ENCODE data around the gene SYNE2. TPM values are rescaled to one million over a fixed set of nuclear protein-coding genes. Genes with fewer than 3 reads are reported as not detected.
A peak's percentile ranks its signal among the peaks of the same experiment; 100 is the strongest.
"Not testable (repeated sequence)": the region's sequence is repeated elsewhere in the genome, so short reads cannot be mapped to it uniquely, and the experiment has no call there.

SYNE2 gene
- total RNA-seq, 1 donor from 2014 or later: 93.6 TPM

DNA sequence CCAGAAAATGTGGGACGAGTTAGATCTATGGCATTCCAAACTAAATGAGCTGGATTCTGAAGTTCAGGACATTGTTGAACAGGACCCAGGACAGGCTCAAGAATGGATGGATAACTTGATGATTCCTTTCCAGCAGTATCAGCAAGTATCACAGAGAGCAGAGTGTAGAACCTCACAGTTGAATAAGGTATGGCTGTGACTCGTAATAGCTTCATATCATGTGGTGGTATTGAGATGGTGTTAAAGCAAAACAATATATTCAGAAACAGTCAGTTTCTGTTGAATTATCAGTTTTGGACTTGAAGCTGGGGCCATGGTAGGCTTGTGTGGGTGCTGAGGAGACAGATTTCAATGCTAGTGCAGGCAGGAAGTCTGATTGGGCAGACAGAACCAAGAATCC is 227.6 kb downstream of the SYNE2 start:
- DNase-seq: no peak

- no peak for DNase-seq
These were observed 228.5 kb downstream of the SYNE2 start for GRCh38 chr14:64081174-64081746.

- peak; percentile 2 for DNase-seq
These were observed 230.0 kb downstream of the SYNE2 start for GRCh38 chr14:64082837-64083236.

DNA sequence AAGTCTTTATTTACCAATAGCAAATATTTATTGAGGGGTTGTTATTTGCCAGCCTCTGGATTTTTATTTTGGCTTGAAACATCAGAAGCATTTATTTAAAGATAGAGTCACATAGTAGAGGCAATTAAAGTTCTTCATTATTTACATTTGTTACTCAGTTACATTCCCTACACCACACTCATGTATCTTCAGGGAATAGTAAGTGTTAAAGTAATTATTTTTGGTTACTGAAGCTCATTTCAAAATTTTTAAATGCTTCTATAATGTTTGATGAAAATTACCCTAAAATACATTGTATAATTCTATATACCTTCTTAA is 235.8 kb downstream of the SYNE2 start:
- DNase-seq: no peak

- no peak for DNase-seq
These were observed 237.1 kb downstream of the SYNE2 start for GRCh38 chr14:64089920-64090319.

DNA sequence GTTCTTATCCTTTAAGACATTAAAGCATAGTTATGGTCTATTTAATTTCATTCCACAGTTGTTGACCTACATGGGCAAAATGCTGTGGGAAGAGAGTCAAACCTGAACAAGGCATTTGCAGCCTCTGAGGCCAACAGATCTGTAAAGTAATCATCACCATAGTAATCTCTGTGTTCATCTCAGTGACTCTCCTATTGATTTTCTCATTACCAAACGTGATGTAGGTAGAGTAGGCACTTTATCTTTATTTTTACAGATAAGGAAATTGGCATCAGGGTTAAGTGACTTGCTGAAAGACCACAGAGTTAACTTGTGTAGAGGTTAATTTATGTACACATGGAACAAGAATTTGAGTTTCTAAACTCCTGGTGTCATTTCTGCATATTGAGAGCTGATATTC is 238.4 kb downstream of the SYNE2 start:
- DNase-seq: no peak

GRCh38 chr14:64092338-64092737 is 239.5 kb downstream of the SYNE2 start:
- no peak for DNase-seq

- no peak for DNase-seq
These were observed 240.1 kb downstream of the SYNE2 start for GRCh38 chr14:64092940-64093339.

- no peak for DNase-seq
These were observed 242.8 kb downstream of the SYNE2 start for GRCh38 chr14:64095620-64096019.

DNA sequence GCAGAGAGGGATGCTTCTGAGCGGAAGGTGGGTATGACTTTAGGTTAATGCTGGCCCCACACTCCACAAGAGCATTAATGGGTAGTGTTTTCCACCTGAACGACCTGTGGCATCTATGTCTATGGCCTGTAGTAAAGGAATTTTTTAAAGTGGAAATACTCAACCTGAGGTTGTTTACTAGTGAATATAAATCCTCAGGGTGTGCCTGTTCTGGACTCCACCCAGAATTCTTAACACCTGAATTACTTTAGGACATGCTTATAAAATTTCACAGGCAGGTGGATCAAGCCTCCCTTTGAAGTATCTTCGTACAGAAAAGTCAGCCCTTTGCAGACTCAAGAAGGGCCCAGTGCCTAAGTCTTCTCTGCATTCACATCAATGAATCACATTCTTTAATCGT is 245.3 kb downstream of the SYNE2 start:
- DNase-seq: no peak

DNA sequence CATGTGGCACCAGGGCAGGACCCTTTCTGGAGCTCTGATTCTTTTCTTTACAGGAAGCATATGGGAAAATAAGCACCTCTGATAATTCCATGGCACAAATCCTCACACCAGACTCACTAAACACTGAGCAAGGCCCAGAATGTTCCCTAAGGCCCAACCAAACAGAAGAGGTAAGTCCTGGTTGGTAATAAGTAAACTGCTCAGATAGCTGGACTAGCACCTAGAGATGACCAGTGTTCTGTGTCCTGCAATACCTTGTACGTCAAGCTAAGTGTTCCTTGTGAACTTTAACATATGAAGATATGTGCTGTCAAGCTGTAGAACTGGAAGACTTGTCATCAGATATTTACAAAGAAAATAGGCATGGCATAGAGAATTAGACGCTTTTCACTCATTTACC is 254.6 kb downstream of the SYNE2 start:
- DNase-seq: no peak

DNA sequence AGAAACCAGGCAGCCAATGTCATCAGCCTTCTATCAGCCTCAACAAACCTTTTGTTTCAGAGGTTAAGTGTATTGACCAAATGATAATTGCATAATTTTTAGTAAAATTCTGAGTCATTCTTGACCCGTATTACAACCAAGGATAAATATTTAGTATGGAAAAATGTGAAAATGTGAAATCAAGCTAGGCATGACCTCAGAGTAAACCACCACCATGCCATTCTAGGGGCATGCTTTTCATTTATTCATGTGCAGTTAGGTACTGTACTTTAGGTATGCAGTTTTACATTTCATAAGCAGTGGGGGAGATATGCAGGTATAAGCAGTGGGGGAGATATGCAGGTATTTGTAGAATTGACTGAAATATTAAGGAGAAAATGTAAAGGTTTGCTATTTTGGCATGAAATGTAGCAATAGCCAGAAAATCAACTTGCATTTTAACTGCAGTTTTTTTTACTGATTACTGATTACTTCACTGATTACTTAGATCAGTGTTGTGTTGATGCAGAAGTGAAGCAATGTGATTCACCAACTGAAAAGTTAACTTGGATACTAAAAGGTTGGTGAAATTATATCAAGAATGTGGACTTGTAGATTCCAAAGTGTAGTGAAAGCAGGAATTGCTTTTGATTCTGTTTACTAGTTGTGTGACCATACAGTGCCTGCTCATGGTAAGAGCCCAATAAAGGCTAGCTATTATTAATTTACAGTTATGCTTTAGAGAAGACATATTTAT is 257.2 kb downstream of the SYNE2 start:
- DNase-seq: no peak

DNA sequence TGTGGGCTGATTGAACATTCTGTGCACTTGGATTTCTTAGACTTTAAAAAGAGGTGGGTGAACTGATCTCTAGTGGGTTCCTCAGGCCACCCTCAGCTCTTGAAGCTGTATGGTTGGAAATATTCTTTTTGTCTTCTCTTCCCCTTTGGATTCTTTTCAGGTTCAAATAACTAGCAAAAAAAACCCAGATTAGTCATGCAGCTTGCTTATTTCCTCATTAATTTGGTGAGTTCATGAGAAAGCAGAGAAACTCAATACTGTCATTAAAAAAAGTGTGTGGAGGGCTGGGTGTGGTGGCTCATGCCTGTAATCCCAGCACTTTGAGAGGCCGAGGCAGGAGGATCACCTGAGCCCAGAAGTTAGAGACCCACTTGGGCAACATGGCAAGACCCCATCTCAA is 258.0 kb downstream of the SYNE2 start:
- no peak for DNase-seq

DNA sequence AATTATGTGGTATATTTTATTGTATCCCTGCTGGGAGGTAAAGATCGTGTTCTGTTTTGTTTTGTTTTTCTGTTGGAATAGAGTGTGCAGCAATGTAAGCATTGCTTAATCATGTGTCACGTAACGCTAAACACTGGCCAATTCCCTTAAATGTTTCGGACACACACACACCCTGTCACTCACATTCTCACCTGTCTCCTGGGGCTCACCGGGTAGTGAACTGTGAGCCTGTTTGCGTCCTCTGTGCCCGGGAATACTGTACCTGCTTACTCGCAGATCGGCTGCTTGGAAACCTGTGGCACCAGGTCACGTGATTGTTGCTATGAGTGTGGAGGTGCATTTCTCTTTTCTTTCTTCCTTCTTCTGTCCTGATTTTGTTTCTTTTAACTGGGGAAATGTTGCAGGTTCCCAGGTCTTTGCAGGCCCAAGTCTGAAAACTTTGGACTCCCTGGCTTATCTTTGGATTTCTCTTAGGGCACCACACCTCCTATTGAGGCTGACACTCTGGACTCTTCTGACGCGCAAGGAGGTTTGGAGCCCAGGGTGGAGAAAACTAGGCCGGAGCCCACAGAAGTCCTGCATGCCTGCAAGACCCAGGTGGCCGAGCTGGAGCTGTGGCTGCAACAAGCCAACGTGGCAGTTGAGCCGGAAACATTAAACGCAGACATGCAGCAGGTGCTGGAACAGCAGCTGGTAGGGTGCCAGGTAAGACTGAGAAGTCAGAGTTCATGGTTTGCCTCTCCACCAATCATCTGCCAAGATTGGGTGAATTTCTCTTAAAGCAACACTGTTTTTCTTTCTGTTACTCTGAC is 260.3 kb downstream of the SYNE2 start:
- no peak for DNase-seq

DNA sequence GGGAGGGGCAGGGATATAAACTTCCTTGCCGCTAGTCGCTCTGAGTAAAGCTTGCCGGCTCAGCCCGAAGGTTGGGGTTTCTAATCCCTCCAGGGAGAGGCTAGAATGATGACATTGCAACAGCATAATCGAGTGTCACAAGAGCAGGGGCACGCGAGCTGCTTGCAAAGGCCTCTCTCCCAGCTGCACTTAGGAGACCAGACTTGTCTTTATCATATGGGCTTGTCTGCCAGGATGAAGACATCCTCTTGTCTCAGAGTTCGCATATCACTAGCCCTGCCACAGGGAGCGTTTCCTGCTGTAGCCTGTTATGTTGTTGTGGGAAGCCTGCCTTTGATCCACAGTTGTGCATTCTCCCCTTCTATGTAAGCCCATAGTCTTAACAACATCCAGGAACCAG is 261.4 kb downstream of the SYNE2 start:
- no peak for DNase-seq

GRCh38 chr14:64114796-64115195 is 262.0 kb downstream of the SYNE2 start:
- DNase-seq: no peak

- no peak for DNase-seq
These were observed 262.6 kb downstream of the SYNE2 start for GRCh38 chr14:64115401-64115800.

DNA sequence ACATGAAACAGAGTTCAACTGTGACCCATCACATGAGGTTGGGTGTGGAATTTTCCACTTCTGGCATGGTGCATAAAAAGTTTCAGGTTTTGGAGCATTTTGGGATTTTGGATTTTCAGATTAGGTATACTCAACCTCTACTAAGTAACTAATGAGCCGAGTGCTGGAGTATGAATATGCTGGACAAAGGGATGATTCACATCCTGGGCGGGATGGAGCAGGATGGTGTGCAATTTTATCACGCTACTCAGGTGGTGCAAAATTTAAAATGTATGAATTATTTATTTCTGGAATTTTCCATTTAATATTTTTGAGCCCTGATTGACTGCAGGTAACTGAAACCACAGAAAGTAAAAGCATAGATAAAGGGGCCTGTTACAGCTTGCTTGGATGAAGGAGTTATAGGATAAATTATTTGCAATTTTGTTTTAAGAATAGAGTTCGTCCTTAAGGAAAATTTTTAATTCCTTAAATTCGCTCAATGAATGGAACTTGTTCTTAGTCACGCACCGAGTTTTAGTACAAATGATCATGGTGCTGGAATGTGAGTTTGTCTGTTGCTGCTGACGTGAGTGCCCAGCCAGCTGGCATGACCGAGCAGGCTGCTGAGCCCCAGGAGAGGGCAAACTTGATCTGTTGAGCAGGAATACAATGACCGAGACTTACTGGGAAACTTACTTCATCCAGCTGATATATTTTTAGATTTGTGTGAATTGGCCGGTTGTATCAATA is 265.0 kb downstream of the SYNE2 start:
- DNase-seq: peak; percentile 28

DNA sequence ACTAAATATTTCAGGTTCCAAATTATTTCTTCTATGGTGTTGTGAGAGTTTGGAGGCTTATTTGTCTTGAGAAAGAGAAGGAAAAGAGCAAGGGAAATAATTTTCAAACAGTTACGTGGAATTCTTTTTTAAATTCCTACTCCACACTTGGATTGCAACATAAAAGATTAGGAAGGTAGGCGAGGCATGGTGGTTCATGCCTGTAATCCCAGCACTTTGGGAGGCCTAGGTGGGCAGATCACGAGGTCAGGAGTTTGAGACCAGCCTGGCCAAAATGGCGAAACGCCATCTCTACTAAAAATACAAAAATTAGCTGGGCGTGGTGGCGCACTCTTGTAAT is 265.6 kb downstream of the SYNE2 start:
- DNase-seq: not testable (repeated sequence)

GRCh38 chr14:64118892-64119291 is 266.1 kb downstream of the SYNE2 start:
- DNase-seq: no peak

- DNase-seq: no peak
These were observed 266.7 kb downstream of the SYNE2 start for GRCh38 chr14:64119500-64119899.

DNA sequence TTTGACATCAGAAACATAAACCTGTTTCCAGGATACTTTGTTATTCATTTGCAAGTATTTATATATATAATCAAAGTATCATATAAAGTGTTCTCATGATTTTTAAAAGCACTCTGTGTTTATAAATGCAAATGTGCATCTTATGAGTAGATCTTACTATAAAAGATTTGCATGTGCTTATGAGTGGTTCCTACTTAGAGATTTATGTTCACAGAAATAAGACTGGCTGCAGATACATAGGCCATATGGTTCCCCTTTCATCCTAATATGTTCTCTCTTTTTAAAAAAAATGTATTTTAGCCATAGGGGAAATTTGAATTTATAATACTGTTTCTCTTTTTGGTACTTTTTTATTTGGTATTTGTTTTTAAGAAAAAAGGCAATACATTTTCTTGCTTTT is 267.2 kb downstream of the SYNE2 start:
- no peak for DNase-seq

DNA sequence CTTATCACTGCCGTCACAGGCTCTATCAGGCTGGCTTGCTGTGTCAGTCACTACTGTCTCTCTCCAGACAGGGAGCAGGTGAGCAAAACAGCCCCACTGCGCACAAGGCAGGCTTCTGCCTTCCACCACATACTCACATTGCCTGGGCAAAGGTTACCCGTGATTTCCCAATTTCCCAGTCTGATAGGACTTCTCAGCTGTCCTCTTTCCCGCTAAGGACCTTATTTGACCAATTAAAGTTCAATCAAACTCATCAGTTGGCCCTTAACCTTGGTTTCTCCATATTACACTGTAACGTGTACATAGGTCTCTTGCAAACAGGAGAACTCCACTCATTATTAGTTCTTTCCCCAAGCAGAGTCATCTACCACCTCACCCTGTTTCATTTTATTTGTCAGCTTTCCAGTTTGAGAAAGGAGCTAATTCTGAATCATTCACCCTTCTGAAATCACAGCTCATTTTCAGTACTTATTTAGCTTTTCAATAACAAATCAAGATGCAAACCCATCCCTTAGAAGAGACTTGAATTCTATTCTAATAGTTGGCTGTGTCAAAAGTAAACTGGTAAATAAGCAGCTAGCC is 270.5 kb downstream of the SYNE2 start:
- no peak for DNase-seq
